DND-41 (cell line): ENCODE measurements around the gene TCAP.

ENCODE experiments used
- ATAC-seq: fragments of 200-7000 bp; cut with Tn5 transposase; 3 replicates; pipeline ENCODE4 v1.9.1; 2021; ENCODE audit warnings: low read depth; ENCODE audit not compliant: insufficient read depth
- DNase-seq: peaks from one replicate; pipeline ENCODE4 v3.0.0-alpha.2; 2020
- H2AFZ ChIP-seq: 2 replicates; pipeline ENCODE4 v1.6.0; 2012; ENCODE audit warnings: low read depth, low read length
- H3K27ac ChIP-seq: 2 replicates; pipeline ENCODE4 v1.5.1; 2012; ENCODE audit warnings: low read length, inconsistent platforms
- H3K27me3 ChIP-seq: fragments of 200-600 bp; sonication (generic); 2 replicates; pipeline ENCODE4 v1.6.0; 2012; ENCODE audit warnings: low read length, mild to moderate bottlenecking, inconsistent platforms; ENCODE audit not compliant: insufficient read depth, poor library complexity
- H3K36me3 ChIP-seq: 2 replicates; pipeline ENCODE4 v1.5.1; 2012; ENCODE audit warnings: low read length, inconsistent platforms; ENCODE audit not compliant: insufficient read depth
- H3K4me1 ChIP-seq: 2 replicates; pipeline ENCODE4 v1.5.1; 2012; ENCODE audit warnings: mild to moderate bottlenecking, low read length; ENCODE audit not compliant: insufficient read depth
- H3K4me2 ChIP-seq: 2 replicates; pipeline ENCODE4 v1.6.0; 2012; ENCODE audit warnings: mild to moderate bottlenecking, moderate library complexity, low read length, inconsistent platforms; ENCODE audit not compliant: insufficient read depth
- H3K4me3 ChIP-seq, 2 experiments: fragments of 200-600 bp in 1 of 2; shearing (Covaris generic) in 1 of 2; 2 replicates each; pipeline ENCODE4 v1.5.1; 2012 to 2016; ENCODE audit warnings: inconsistent platforms in 2 of 2, low read length in 2 of 2, mild to moderate bottlenecking in 2 of 2, low read depth in 1 of 2, moderate library complexity in 1 of 2
- H3K79me2 ChIP-seq: 2 replicates; pipeline ENCODE4 v1.6.0; 2012; ENCODE audit warnings: low read length, inconsistent platforms; ENCODE audit not compliant: insufficient read depth
- H3K9ac ChIP-seq: 2 replicates; pipeline ENCODE4 v1.6.0; 2012; ENCODE audit warnings: low read depth, mild to moderate bottlenecking, inconsistent platforms, low read length, moderate library complexity
- H3K9me3 ChIP-seq: 2 replicates; pipeline ENCODE4 v1.5.1; 2012; ENCODE audit warnings: low read length, moderate library complexity, mild to moderate bottlenecking, inconsistent platforms; ENCODE audit not compliant: insufficient read depth, severe bottlenecking
- H4K20me1 ChIP-seq: 2 replicates; pipeline ENCODE4 v1.6.0; 2012; ENCODE audit warnings: low read length; ENCODE audit not compliant: insufficient read depth
- CTCF ChIP-seq: IDR thresholded peaks from 2 replicates; pipeline ENCODE4 v1.5.1; 2012; ENCODE audit warnings: borderline replicate concordance, low read length, moderate library complexity, mild to moderate bottlenecking; ENCODE audit not compliant: poor library complexity, severe bottlenecking; ENCODE audit errors: extremely low read depth
- EZH2 ChIP-seq: IDR thresholded peaks from 3 replicates; pipeline ENCODE4 v1.6.1; 2012; ENCODE audit warnings: borderline replicate concordance, low read depth, mild to moderate bottlenecking, moderate library complexity, low read length, inconsistent platforms; ENCODE audit not compliant: severe bottlenecking

TCAP gene

GRCh38 chr17:39628655-39629493 lies 36.3 kb upstream of the TCAP start:
- no peaks in the 10 kb centered on the region for H3K4me1 ChIP-seq
- no peaks in the 10 kb centered on the region for H3K9me3 ChIP-seq
- H3K4me2 ChIP-seq, result no peak overlapping the region
- no peak overlapping the region for H3K9ac ChIP-seq
- DNase-seq (no peak), ATAC-seq (no peak)
- no peak overlapping the region for H3K27ac ChIP-seq
- H3K36me3 ChIP-seq, result no peaks in the 10 kb centered on the region
- H3K79me2 ChIP-seq, result no peaks in the 10 kb centered on the region
- H3K27me3 ChIP-seq, result peaks cover 5% of the 10 kb centered on the region
- no peak for TF ChIP-seq EZH2
- no peak for TF ChIP-seq CTCF
- no peaks in the 10 kb centered on the region; the same call in 1 of the 2 replicates for H4K20me1 ChIP-seq
- no peak overlapping the region for H2AFZ ChIP-seq
- no peak overlapping the region for H3K4me3 ChIP-seq

- Histone ChIP-seq H3K27me3 (peaks cover 5% of the 10 kb centered on the region), H3K9ac (no peak overlapping the region), H3K4me3 (no peak overlapping the region), H4K20me1 (no peaks in the 10 kb centered on the region; the same call in 1 of the 2 replicates), H3K4me2 (no peak overlapping the region), H3K27ac (no peak overlapping the region), H2AFZ (no peak overlapping the region), H3K36me3 (no peaks in the 10 kb centered on the region), H3K79me2 (no peaks in the 10 kb centered on the region), H3K9me3 (no peaks in the 10 kb centered on the region), H3K4me1 (no peaks in the 10 kb centered on the region)
- no peak for DNase-seq
- no peak for ATAC-seq
- TF ChIP-seq EZH2, result no peak
- TF ChIP-seq CTCF, result no peak
Measured at GRCh38 chr17:39629494-39629880, 35.7 kb upstream of the TCAP start.

- TF ChIP-seq EZH2 (no peak), CTCF (no peak)
- H3K36me3 ChIP-seq, result no peaks in the 10 kb centered on the region
- H3K4me3 ChIP-seq, result no peak overlapping the region
- H2AFZ ChIP-seq, result no peak overlapping the region
- H3K4me2 ChIP-seq, result no peak overlapping the region
- DNase-seq (no peak), ATAC-seq (no peak)
- no peaks in the 10 kb centered on the region for H3K4me1 ChIP-seq
- no peaks in the 10 kb centered on the region for H3K9me3 ChIP-seq
- H3K9ac ChIP-seq, result no peak overlapping the region
- H4K20me1 ChIP-seq, result no peaks in the 10 kb centered on the region; the same call in 1 of the 2 replicates
- H3K27ac ChIP-seq, result no peak overlapping the region
- peaks cover 5% of the 10 kb centered on the region for H3K27me3 ChIP-seq
- no peaks in the 10 kb centered on the region for H3K79me2 ChIP-seq
Measured at GRCh38 chr17:39629898-39630297, 35.3 kb upstream of the TCAP start.
